ENCODE results near the gene IL17REL. TPM values are rescaled to one million over a fixed set of nuclear protein-coding genes. Genes with fewer than 3 reads are reported as not detected.

IL17REL gene
- total RNA-seq, 1 experiment from 2014 or later, result 0.24 TPM

DNA sequence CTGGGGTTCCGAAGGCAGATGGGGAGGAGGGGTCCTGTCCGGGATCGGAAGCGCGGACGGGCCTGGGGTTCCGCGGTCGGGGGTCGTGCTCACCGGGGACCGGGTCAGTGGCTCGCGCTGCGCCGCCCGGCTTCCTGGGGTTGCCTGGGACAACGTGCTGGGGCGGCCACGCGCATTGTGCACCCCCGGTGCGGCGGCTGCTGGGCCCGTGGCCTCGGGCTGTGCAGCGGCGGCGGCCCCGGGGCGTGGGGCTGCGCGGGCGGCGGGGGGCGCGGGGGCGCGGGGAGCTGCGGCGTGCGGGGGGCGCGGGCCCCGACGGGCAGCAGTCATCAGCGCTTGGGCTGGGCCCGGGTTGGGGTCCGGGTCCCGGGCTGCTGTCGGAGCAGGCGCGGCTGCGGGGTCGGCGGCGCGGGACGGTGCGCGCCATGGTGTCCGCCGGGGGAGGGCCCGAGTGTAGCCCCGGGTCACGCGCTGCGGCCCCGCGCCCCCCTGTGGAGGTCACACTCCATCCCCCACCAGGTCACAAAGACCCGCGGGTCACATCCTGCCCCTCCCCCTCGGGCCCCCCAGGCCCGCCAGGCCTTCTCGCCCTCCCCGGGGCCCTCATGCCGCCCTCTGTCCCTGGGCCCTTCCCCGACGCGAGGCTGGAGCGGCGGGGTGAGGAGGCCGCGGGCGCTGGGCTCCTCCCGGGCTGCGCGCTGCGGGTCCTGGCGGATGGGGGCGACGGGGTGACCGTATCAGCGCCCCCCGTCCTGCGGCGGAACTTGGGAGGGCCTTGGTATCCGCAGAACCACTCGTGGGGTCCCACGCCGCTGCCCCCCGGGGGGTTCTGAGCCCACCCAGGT, 45.7 kb upstream of the IL17REL start, which contains the start of gene TTLL8:
Gene TTLL8 (minus strand): TSS at position 238 of the 845 bp plus-strand sequence.
- POLR2A ChIA-PET, result no interaction called here
- Mint-ChIP-seq H3K9me3 (peaks cover 7% of the 10 kb centered on the region), H3K36me3 (0 out of 2 replicates have a peak, but pooled peaks cover 4% of the 10 kb centered on the region), H3K27me3 (ENCODE audit: low read depth) (peaks cover 26% of the 10 kb centered on the region), H3K27ac (no peak within 1 kb of the TSS), H3K4me3 (peak within 1 kb of the TSS; percentile 68), H3K4me1 (peaks cover 12% of the 10 kb centered on the region)
- no peak for TF ChIP-seq FOXP1 (CRISPR knock-in tag; IDR thresholded peaks at IDR 0.05; ENCODE audit: borderline replicate concordance)
- TF ChIP-seq HMGA2 (CRISPR knock-in tag; IDR thresholded peaks at IDR 0.05), result no peak
- 0 out of 2 replicates have a peak, but pooled peaks have one; percentile 13 for TF ChIP-seq HMGXB4 (CRISPR knock-in tag; IDR thresholded peaks at IDR 0.05)
- TF ChIP-seq, protein P1, sequence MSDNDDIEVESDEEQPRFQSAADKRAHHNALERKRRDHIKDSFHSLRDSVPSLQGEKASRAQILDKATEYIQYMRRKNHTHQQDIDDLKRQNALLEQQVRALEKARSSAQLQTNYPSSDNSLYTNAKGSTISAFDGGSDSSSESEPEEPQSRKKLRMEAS (CRISPR knock-in tag; IDR thresholded peaks at IDR 0.05), result no peak
- no peak for TF ChIP-seq RORB (CRISPR knock-in tag; IDR thresholded peaks at IDR 0.05)
- ATAC-seq, result peak; percentile 16; the same call in 1 of the 2 replicates
- CTCF ChIA-PET, result interaction anchor here (0.6 to 2.7 kb wide), 19 partner anchors 14 to 272 kb away, joined by 3 to 22 read pairs (median 4); partner anchors contain the start of gene MLC1
- no peak for DNase-seq (ENCODE audit: low spot score)

- peaks cover 12% of the 10 kb centered on the region for H3K4me1 Mint-ChIP-seq
- H3K27ac Mint-ChIP-seq, result no peak overlapping the region
- peaks cover 26% of the 10 kb centered on the region for H3K27me3 Mint-ChIP-seq (ENCODE audit: low read depth)
- ChIA-PET POLR2A (no interaction called here), CTCF (interaction anchor here (1.2 to 2.7 kb wide), 3 partner anchors 8 to 127 kb away, joined by 3 to 15 read pairs (median 3); no protein-coding TSS in a partner anchor)
- DNase-seq (ENCODE audit: low spot score), result no peak
- H3K9me3 Mint-ChIP-seq, result peaks cover 11% of the 10 kb centered on the region
- H3K4me3 Mint-ChIP-seq, result peak overlapping the region; percentile 52
- H3K36me3 Mint-ChIP-seq, result 0 out of 2 replicates have a peak, but pooled peaks cover 4% of the 10 kb centered on the region
- TF ChIP-seq, protein P2, sequence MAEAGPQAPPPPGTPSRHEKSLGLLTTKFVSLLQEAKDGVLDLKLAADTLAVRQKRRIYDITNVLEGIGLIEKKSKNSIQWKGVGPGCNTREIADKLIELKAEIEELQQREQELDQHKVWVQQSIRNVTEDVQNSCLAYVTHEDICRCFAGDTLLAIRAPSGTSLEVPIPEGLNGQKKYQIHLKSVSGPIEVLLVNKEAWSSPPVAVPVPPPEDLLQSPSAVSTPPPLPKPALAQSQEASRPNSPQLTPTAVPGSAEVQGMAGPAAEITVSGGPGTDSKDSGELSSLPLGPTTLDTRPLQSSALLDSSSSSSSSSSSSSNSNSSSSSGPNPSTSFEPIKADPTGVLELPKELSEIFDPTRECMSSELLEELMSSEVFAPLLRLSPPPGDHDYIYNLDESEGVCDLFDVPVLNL (CRISPR knock-in tag; IDR thresholded peaks at IDR 0.05; ENCODE audit: borderline replicate concordance, low read depth), result no peak
- TF ChIP-seq, protein P3, sequence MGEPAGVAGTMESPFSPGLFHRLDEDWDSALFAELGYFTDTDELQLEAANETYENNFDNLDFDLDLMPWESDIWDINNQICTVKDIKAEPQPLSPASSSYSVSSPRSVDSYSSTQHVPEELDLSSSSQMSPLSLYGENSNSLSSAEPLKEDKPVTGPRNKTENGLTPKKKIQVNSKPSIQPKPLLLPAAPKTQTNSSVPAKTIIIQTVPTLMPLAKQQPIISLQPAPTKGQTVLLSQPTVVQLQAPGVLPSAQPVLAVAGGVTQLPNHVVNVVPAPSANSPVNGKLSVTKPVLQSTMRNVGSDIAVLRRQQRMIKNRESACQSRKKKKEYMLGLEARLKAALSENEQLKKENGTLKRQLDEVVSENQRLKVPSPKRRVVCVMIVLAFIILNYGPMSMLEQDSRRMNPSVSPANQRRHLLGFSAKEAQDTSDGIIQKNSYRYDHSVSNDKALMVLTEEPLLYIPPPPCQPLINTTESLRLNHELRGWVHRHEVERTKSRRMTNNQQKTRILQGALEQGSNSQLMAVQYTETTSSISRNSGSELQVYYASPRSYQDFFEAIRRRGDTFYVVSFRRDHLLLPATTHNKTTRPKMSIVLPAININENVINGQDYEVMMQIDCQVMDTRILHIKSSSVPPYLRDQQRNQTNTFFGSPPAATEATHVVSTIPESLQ (CRISPR knock-in tag; IDR thresholded peaks at IDR 0.05), result no peak
- TF ChIP-seq FOXJ3 (CRISPR knock-in tag; IDR thresholded peaks at IDR 0.05; ENCODE audit: borderline replicate concordance) (no peak), TP53 (CRISPR knock-in tag; IDR thresholded peaks at IDR 0.05) (no peak), RELA (CRISPR knock-in tag; IDR thresholded peaks at IDR 0.05; ENCODE audit: borderline replicate concordance) (no peak), KAT7 (CRISPR knock-in tag; IDR thresholded peaks at IDR 0.05; ENCODE audit: borderline replicate concordance) (no peak), ZNF671 (CRISPR knock-in tag; IDR thresholded peaks at IDR 0.05) (no peak), ZNF232 (CRISPR knock-in tag; IDR thresholded peaks at IDR 0.05) (no peak), CBFB (CRISPR knock-in tag; IDR thresholded peaks at IDR 0.05; ENCODE audit: low read depth) (no peak)
- TF ChIP-seq, protein P4, sequence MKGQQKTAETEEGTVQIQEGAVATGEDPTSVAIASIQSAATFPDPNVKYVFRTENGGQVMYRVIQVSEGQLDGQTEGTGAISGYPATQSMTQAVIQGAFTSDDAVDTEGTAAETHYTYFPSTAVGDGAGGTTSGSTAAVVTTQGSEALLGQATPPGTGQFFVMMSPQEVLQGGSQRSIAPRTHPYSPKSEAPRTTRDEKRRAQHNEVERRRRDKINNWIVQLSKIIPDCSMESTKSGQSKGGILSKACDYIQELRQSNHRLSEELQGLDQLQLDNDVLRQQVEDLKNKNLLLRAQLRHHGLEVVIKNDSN (CRISPR knock-in tag; IDR thresholded peaks at IDR 0.05), result no peak
- ATAC-seq, result no peak
Observed at GRCh38 chr22:50057278-50058060, 44.9 kb upstream of the IL17REL start.

Data from WTC11 (cell line).